ENCODE data around the gene FAM3C.

Gene FAM3C

GRCh38 chr7:121376979-121377378 is 19.1 kb downstream of the FAM3C start:
- no peak for DNase-seq

- DNase-seq, result no peak
These were observed 22.9 kb downstream of the FAM3C start for GRCh38 chr7:121373177-121373576.

- no peak for DNase-seq
These were observed 23.6 kb downstream of the FAM3C start for GRCh38 chr7:121372376-121373010.

- DNase-seq, result no peak
These were observed 24.2 kb downstream of the FAM3C start for GRCh38 chr7:121371883-121372282.

GRCh38 chr7:121371367-121371766 is 24.7 kb downstream of the FAM3C start:
- DNase-seq, result no peak

GRCh38 chr7:121369462-121369861 is 26.6 kb downstream of the FAM3C start:
- no peak for DNase-seq

DNA sequence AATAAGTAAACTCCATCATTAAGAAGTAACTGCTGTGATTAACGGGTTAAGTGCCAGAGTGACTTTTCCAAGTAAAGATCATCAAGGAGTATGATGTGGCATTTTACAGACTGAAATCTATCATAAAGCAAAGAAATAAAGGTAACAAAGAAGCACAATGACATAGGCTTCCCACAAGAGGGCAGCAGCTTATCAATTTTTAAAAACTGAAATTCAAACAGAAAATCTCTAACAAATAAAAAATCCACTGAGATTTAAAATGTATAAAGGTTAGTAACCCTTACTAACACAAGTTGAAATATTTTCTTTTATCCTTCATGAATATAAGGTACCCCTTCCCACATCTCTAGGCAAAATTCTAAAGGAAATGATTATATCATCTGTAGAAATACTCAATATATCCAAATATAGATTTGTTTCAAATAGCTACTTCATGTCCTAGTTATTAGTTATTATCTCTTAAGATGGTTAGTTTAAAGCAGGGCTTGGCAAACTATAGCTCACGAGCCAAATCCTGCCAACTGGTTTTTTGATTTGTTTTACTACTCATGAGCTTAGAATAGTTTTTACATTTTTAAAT is 29.2 kb downstream of the FAM3C start:
- peak; percentile 35 for DNase-seq

- DNase-seq, result no peak
These were observed 35.5 kb downstream of the FAM3C start for GRCh38 chr7:121360564-121360963.

GRCh38 chr7:121355574-121355973 is 40.5 kb downstream of the FAM3C start:
- no peak for DNase-seq

- no peak for DNase-seq
These were observed 43.8 kb downstream of the FAM3C start for GRCh38 chr7:121352323-121352722.

DNA sequence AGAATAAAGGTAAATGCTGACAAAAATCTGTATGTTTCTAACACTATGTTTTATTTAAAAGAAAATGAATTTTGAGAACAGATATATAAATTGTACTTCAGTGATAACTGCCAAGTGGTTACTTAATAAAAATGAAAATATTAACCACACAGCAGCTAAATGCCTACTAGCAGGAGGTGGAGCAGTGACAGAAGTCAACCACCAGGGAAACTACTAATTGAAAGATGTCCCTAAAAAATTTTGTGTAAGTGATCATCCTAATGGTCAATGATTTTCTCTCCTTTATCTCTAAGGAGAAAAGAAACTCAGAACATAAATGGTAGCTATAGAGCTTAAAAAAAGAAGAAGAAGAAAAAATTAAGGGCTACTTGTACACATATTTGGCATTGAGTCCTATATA is 44.4 kb downstream of the FAM3C start:
- DNase-seq, result no peak

DNA sequence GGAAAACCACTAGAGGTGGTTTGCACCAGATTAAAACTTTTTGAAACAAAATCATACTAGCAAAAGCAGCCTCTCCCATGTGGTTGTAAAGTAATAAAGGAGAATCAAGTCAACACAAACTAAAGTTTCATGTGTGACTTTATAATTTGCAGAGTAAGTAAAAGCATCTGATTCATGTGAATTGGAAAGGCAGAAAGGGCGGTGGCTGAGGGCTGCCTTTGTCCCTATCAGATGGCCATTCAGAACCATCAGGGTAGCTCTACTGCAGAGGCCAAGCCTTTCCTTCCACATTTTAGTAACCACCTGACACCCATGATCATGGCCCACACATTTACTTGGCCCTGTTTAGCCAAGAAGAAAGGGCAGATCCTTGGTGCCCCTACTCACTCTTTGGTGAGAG is 51.6 kb downstream of the FAM3C start:
- DNase-seq, result no peak

- DNase-seq, result no peak
These were observed 52.0 kb downstream of the FAM3C start for GRCh38 chr7:121344093-121344492.

DNA sequence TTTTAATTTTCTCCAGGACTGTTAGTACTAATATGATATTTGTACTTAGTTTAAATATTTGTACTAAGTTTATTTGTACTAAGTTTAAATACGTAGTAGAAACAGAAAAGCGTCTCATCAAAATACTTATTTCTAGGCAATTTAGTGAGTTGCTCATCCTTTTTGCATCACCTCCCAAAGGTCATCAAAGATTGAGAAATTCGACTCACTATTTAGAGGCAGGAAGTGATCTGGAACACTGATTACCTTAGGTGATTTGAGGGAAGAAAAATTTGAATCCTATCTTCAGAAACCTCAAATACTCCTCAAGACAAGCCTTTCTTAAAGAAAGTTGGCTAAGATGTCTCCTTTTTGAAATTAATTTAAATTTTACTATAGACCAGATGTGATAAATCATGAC is 52.8 kb downstream of the FAM3C start:
- no peak for DNase-seq

DNA sequence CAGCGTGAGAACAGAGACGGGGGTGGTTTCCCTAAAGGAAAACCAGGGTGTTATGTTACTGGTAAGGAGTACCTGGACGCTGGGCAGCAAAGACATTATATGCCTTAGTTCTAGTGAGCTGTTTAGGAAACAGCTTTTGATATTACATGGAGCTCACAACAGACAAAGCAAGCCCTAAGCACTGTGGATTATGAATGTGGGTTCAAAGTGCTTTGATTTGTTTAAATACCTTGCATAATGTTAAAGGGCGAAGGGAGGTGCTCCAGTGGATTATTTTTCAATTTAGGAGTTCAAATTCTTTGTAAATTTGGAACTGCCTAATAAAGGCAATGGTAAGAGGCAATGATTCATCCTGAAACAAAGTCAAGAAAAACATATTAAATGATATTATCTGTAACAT is 53.5 kb downstream of the FAM3C start:
- DNase-seq, result no peak

- DNase-seq, result no peak
These were observed 54.2 kb downstream of the FAM3C start for GRCh38 chr7:121341933-121342332.

- no peak for DNase-seq
These were observed 57.0 kb downstream of the FAM3C start for GRCh38 chr7:121339082-121339481.

- DNase-seq, result no peak
These were observed 58.7 kb downstream of the FAM3C start for GRCh38 chr7:121337398-121337797.

DNA sequence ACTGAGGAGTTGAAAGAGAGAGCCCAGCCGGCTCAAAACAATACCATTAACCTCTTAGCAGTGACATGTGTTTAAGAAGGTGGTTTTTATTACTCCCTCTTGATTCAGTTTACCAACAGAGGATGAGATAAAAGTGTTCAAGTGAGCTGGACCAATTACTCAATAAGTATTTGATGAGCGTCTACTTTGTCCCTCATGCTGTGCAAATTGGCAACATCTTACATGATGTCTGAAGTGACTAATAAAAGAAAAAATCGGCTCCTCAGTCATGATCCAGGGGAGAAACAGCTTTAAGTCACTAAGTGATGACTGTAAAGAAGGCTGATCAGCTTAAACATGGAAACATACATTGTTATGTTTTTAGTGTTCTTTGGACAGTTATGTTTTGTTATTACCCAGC is 59.5 kb downstream of the FAM3C start:
- no peak for DNase-seq

DNA sequence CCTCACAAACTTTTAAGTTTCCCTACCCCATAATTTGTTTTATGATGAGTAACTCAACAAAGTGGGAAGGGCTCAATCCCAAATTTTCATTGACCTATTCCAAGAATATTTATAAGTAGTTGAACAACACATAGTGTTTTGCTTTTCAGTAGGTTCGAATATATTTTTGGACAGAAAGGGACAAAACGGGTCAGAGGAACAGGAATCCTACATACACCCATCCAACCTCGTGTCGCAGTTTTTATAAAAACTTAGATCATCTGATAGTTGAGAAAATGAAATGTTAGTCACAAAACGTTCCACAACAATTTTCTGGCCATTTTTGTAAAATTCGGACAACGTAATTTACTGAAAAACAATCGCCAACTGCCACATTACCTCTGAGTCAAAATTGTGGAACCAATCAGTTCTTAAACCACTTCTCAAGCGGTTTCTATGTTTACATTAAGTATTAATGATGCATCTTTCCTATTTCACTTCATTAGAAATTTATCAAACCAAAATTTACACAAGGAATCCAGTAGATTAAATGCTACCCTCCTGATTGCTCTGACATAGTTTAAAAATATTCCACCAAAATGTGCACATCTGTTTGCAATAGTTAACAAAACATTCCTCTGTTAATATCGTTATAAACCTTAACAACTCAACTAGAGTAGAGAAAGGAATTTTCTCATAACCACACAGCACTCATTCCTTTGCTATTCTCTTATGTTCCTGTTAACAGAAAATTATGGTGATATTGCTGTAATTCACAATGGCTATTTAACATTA is 61.0 kb downstream of the FAM3C start:
- no peak for DNase-seq

DNA sequence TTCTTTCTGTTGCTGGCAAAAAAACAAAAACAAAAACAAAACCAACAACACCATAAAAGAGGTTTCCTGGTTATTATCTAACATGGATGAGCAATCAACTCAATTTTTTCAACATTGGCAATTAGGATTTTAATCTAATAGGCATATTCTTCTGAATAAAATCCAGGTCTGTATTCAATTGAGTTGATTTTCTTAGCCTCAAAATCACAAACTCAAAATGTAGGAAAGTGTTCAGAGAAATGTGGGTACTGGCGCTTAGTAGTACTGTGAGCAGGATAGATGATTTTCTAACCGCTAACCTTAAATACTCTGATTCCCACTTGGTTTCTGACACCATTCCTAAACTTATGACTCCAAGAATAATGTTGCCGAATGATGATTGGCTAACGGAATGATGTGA is 61.7 kb downstream of the FAM3C start:
- no peak for DNase-seq

DNA sequence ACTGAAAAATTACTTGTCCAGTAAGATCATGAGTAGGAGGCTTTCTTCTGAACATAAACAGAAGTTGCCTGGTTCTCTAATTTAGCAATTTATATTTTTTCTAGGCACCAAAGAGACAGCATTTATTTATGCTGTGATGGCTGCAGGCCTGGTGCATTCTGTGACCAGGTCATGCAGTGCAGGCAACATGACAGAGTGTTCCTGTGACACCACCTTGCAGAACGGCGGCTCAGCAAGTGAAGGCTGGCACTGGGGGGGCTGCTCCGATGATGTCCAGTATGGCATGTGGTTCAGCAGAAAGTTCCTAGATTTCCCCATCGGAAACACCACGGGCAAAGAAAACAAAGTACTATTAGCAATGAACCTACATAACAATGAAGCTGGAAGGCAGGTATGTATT is 64.5 kb downstream of the FAM3C start:
- DNase-seq, result no peak

DNA sequence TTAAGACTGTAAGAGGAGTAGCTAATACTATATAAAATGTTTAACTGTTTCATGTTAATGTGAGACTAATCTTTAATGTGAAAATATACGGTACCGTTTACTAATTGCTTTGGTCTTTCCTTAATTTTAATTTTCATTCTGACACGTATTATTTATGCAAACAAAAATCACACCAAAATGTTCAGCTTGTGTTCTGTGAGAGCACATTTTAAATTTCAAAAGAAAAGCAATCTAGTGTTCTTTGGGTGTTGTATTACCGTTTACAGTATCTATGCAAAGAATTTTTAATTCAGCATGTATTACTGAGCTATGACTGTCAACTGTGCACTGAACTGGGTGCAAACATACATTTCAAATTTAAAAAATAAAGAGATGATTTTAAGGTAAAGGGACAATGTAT is 65.1 kb downstream of the FAM3C start:
- DNase-seq, result no peak

- no peak for DNase-seq
These were observed 65.9 kb downstream of the FAM3C start for GRCh38 chr7:121330053-121330833.

All from NCI-H187 treated with DMSO at 0.1 percent for 48 hours (cell line).